ENCODE data around the gene CIAPIN1.

- TF ChIP-seq GATA2 (CRISPR knock-in tag; IDR thresholded peaks at IDR 0.05) (no peak), CTCF (IDR thresholded peaks at IDR 0.05) (no peak), ZBTB33 (IDR thresholded peaks at IDR 0.05; ENCODE audit: borderline replicate concordance, low read depth) (no peak), EP300 (IDR thresholded peaks at IDR 0.05; ENCODE audit: borderline replicate concordance in 1 of 2, low read depth in 1 of 2, low read length in 1 of 2) (no peak), JUND (IDR thresholded peaks at IDR 0.05) (no peak), POLR2AphosphoS5 (IDR thresholded peaks at IDR 0.05; ENCODE audit: low read depth, low read length) (no peak), ELF1 (IDR thresholded peaks at IDR 0.05) (no peak), RXRA (IDR thresholded peaks at IDR 0.05; ENCODE audit: borderline replicate concordance, low read depth) (no peak), MXI1 (IDR thresholded peaks at IDR 0.05; ENCODE audit: low read depth, low read length) (no peak), NRF1 (IDR thresholded peaks at IDR 0.05; ENCODE audit: low read depth, low read length) (no peak), EZH2phosphoT487 (IDR thresholded peaks at IDR 0.05; ENCODE audit: borderline replicate concordance, low read depth) (no peak)
Measured at GRCh38 chr16:57381791-57382534, 65.2 kb downstream of the CIAPIN1 start.
